ENCODE measurements around the gene NCL. TPM values are rescaled to one million over a fixed set of nuclear protein-coding genes. Genes with fewer than 3 reads are reported as not detected.

NCL gene
- total RNA-seq, 3 donors from 2014 or later, result 179 to 234 (median 189) TPM

DNA sequence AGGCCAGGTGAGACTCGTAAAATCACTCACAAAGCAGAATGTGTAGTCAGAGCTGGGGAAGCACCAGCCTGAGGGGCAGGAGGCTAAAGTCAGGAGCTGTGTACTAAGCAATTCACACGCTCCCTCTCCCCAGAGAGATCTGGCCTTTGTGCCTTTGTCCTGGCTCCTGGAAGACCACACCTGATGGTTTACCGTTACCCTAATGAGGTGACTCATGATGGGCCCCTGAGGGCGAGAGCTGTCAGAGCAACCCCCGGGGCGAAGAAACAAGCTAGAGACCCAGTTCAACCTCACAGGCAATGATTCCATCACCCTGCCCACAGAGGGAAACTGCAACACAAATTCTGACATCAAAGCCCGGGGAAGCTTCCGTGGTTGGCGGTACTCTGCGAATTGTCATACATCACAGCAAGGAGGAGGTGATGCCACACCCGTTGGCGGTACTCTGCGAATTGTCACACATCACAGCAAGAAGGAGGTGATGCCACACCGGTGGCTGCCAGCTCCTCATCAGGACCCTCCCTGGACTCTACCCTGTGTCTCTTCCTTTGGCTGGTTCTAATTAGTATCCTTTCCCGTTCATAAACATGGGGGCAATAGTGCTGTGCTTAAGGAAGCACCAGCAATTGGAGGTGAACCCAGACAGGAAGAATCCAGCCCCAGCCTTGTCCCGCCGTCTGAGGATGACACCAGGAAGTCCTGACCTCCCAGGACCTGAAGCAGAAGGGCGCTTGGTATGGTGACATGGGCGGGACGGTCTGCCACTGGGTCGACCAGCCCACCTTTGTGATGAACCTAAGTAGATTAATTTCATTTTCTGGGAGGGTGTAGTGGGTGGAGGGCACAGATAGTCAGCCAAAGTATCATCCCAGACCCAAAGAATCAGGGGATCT lies 38.2 kb downstream of the NCL start:
- Histone ChIP-seq H3K27ac (no peak overlapping the region), H3K4me3 (no peak overlapping the region), H3K4me1 (no peaks in the 10 kb centered on the region), H3K27me3 (no peaks in the 10 kb centered on the region), H3K36me3 (no peaks in the 10 kb centered on the region), H3K9me3 (no peaks in the 10 kb centered on the region)
- TF ChIP-seq, protein P1, sequence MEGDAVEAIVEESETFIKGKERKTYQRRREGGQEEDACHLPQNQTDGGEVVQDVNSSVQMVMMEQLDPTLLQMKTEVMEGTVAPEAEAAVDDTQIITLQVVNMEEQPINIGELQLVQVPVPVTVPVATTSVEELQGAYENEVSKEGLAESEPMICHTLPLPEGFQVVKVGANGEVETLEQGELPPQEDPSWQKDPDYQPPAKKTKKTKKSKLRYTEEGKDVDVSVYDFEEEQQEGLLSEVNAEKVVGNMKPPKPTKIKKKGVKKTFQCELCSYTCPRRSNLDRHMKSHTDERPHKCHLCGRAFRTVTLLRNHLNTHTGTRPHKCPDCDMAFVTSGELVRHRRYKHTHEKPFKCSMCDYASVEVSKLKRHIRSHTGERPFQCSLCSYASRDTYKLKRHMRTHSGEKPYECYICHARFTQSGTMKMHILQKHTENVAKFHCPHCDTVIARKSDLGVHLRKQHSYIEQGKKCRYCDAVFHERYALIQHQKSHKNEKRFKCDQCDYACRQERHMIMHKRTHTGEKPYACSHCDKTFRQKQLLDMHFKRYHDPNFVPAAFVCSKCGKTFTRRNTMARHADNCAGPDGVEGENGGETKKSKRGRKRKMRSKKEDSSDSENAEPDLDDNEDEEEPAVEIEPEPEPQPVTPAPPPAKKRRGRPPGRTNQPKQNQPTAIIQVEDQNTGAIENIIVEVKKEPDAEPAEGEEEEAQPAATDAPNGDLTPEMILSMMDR (IDR thresholded peaks at IDR 0.05), result no peak
- TF ChIP-seq POLR2A (IDR thresholded peaks at IDR 0.05) (no peak), POLR2AphosphoS5 (IDR thresholded peaks at IDR 0.05) (no peak)
- DNase-seq (ENCODE audit: low spot score in 2 of 2), result no peak
- intact Hi-C loops (cut with DNase I; ENCODE audit: low total_unique reads), result loop anchor here (10.0 kb wide), 1 partner anchor 811 kb away; no protein-coding TSS in a partner anchor

DNA sequence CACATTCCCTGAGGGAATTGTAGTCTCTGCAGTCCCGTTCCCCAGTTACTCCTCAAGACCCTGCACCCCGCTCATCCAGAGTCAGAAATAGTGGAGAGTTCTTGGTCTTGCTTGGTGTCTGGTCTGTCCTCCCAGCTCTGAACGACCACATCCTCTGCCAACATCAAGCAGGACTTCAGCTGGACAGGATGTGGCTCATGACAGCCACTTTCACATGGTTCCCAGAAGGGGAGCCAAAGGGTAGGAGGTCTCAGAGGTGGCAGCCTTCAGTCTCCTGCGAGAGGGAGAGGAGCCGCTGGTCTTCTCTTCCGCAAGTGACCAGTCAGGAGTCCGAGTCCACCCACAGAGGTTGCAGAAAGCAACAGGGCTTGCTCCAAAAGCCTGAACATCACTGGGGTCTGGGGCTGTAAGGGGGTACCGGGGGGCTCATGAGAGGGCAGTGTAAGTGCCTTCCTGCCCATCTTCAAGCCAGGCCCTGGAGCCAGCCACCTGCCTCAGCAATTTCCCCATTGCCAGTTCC lies 38.9 kb downstream of the NCL start:
- intact Hi-C loops (cut with DNase I; ENCODE audit: low total_unique reads), result loop anchor here (10.0 kb wide), 1 partner anchor 811 kb away; no protein-coding TSS in a partner anchor
- TF ChIP-seq POLR2AphosphoS5 (IDR thresholded peaks at IDR 0.05), result no peak
- TF ChIP-seq, protein P1 (IDR thresholded peaks at IDR 0.05), result no peak
- TF ChIP-seq POLR2A (IDR thresholded peaks at IDR 0.05), result no peak
- Histone ChIP-seq H3K4me1 (no peaks in the 10 kb centered on the region), H3K27ac (no peak overlapping the region), H3K36me3 (no peaks in the 10 kb centered on the region), H3K4me3 (no peak overlapping the region), H3K27me3 (no peaks in the 10 kb centered on the region), H3K9me3 (no peaks in the 10 kb centered on the region)
- no peak for DNase-seq (ENCODE audit: low spot score in 2 of 2)

DNA sequence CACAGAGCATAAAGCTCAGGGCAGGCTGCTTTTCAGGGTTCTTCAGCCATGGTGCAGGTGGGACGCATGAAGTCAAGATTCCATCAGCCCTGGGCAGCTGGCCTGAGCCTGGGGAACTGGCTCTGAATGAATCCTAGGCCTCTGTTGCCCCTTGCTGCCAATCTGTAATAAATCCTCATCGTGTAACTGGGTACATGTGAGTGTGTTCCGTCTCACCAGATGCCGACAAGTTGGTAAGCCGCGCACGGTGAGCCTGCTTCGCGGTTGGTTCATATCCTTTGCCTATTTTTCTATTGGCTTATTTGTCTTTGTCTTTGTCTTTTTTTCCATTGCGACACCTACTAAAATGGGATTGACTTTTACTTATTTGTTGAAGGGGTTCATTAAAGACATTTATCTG lies 41.1 kb downstream of the NCL start:
- no peaks in the 10 kb centered on the region for H3K36me3 ChIP-seq
- H3K27ac ChIP-seq, result no peak overlapping the region
- DNase-seq (ENCODE audit: low spot score in 2 of 2), result no peak
- no peaks in the 10 kb centered on the region for H3K9me3 ChIP-seq
- H3K27me3 ChIP-seq, result no peaks in the 10 kb centered on the region
- no peaks in the 10 kb centered on the region for H3K4me1 ChIP-seq
- no peak for TF ChIP-seq POLR2A (IDR thresholded peaks at IDR 0.05)
- no peak overlapping the region for H3K4me3 ChIP-seq
- intact Hi-C loops (cut with DNase I; ENCODE audit: low total_unique reads), result loop anchor here (10.0 kb wide), 1 partner anchor 808 kb away; no protein-coding TSS in a partner anchor

DNA sequence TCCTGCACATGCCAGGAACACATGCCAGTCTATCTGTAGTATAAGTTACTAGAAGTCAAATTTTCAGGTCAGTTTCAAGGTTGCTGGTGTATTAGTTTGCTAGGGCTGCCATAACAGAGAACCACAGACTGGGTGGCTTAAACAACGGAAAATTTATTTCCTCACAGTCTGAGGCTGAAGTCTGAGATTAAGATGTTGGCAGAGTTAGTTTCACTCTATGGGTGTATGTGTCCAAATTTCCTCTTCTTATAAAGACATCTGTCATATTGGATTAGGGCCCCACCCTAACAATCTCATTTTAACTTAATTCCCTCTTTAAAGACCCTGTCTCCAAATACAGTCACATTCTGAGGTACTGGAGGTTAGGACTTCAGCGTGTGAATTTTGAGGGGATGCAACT lies 42.2 kb downstream of the NCL start:
- Histone ChIP-seq H3K36me3 (no peaks in the 10 kb centered on the region), H3K27me3 (no peaks in the 10 kb centered on the region), H3K27ac (no peak overlapping the region), H3K9me3 (no peaks in the 10 kb centered on the region), H3K4me1 (no peaks in the 10 kb centered on the region), H3K4me3 (no peak overlapping the region)
- DNase-seq (ENCODE audit: low spot score in 2 of 2), result no peak
- intact Hi-C loops (cut with DNase I; ENCODE audit: low total_unique reads), result loop anchor here (10.0 kb wide), 1 partner anchor 807 kb away; no protein-coding TSS in a partner anchor
- TF ChIP-seq, protein P1 (IDR thresholded peaks at IDR 0.05), result no peak
- TF ChIP-seq POLR2AphosphoS5 (IDR thresholded peaks at IDR 0.05), result no peak
- no peak for TF ChIP-seq POLR2A (IDR thresholded peaks at IDR 0.05)

DNA sequence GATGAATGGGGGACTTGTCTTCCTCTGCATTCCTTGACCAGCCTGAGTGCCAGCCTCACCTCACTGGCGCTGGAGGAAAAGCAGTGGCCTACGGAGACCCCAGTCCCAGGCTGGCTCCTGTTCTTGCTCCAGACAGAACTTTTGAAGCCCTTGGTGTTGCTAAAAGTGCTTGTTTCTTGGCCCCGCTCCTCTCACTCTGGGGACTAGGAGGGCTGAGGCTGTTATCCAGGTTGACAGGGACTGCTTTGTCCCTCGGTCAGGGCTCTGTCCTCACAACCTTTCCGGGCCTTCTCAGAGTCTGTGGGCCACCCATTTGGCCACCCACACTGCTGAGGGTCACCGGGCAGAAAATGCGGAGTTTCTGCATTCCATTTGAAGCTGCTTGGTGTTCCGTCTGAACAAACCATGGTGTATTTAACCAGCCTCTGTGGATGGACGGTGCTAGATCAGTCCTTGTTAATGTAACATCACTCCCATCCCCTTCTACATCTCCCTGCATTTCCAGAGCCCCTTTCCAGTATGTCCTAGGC lies 43.2 kb downstream of the NCL start:
- no peak for DNase-seq (ENCODE audit: low spot score in 2 of 2)

More for the DNA sequence above, 43.2 kb downstream of the NCL start:
- Histone ChIP-seq H3K4me1 (no peaks in the 10 kb centered on the region), H3K27ac (no peak overlapping the region), H3K9me3 (no peaks in the 10 kb centered on the region), H3K36me3 (no peaks in the 10 kb centered on the region), H3K27me3 (no peaks in the 10 kb centered on the region), H3K4me3 (no peak overlapping the region)
- intact Hi-C loops (cut with DNase I; ENCODE audit: low total_unique reads), result loop anchor here (10.0 kb wide), 1 partner anchor 806 kb away; no protein-coding TSS in a partner anchor
- TF ChIP-seq POLR2A (IDR thresholded peaks at IDR 0.05) (no peak), POLR2AphosphoS5 (IDR thresholded peaks at IDR 0.05) (no peak)
- TF ChIP-seq, protein P1 (IDR thresholded peaks at IDR 0.05), result no peak
